Keratinocyte (primary cell): ENCODE results near the gene GINM1.

Experiments used
- CTCF ChIP-seq, 3 experiments: IDR thresholded peaks in 1 of 3; conservative IDR thresholded peaks in 1 of 3; optimal IDR thresholded peaks in 1 of 3; 2 replicates in 2 of 3; 3 replicates in 1 of 3; pipeline versions ENCODE3 to v1.5.1; 2011; ENCODE audit warnings: low read length in 3 of 3, mild to moderate bottlenecking in 3 of 3, moderate library complexity in 2 of 3, control low read depth in 1 of 3, inconsistent platforms in 1 of 3; ENCODE audit not compliant: insufficient read depth in 2 of 3; ENCODE audit errors: extremely low read depth in 1 of 3
- EZH2 ChIP-seq: IDR thresholded peaks from one replicate; pipeline ENCODE4 v1.6.1; 2012; ENCODE audit warnings: inconsistent platforms, mild to moderate bottlenecking, low read length, moderate library complexity

DNA sequence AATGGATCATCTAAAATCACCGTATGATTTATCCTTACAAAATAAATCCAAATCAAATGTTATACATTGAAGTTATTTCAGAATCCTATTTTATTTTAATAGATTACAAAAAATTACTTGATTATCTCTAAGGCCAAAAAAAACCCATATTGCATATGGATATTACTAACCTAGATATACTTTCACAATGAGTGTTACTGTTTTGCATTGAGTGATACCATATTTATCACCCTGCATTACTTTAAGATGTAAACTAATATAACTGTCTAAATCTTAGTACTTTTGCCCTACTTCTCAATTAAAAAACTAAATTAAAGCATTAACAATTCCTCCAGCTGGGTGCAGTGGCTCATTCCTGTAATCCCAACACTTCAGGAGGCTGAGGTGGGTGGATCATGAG is 31.4 kb upstream of the GINM1 start:
- TF ChIP-seq CTCF (optimal IDR thresholded peaks at IDR 0.05 in 1 of 3, IDR thresholded peaks at IDR 0.05 in 1 of 3, conservative IDR thresholded peaks at IDR 0.05 in 1 of 3; ENCODE audit: extremely low read depth in 1 of 3, insufficient read depth in 2 of 3, low read length in 3 of 3) (no peak), EZH2 (no peak)
